Measurements from ENCODE around the gene SUSD1.

SUSD1 gene

GRCh38 chr9:112174222-112174964 lies 704 bp downstream of the SUSD1 start:
- TF ChIP-seq CTCF (IDR thresholded peaks at IDR 0.05; ENCODE audit: borderline replicate concordance, insufficient read depth, low read depth, low read length) = no peak
- H3K4me3 ChIP-seq (ENCODE audit: low read depth, low read length) = peak overlapping the region; percentile 57

- TF ChIP-seq CTCF (IDR thresholded peaks at IDR 0.05; ENCODE audit: borderline replicate concordance, insufficient read depth, low read depth, low read length) = no peak
- H3K4me3 ChIP-seq (ENCODE audit: low read depth, low read length) = no peak overlapping the region
Observed at GRCh38 chr9:112173489-112174221, 1.4 kb downstream of the SUSD1 start.

- no peak for TF ChIP-seq CTCF (IDR thresholded peaks at IDR 0.05; ENCODE audit: borderline replicate concordance, insufficient read depth, low read depth, low read length)
- H3K4me3 ChIP-seq (ENCODE audit: low read depth, low read length) = no peak overlapping the region
Observed at GRCh38 chr9:112170968-112171367, 4.1 kb downstream of the SUSD1 start.

GRCh38 chr9:112170235-112170634 lies 4.9 kb downstream of the SUSD1 start:
- H3K4me3 ChIP-seq (ENCODE audit: low read depth, low read length) = no peak overlapping the region
- no peak for TF ChIP-seq CTCF (IDR thresholded peaks at IDR 0.05; ENCODE audit: borderline replicate concordance, insufficient read depth, low read depth, low read length)

GRCh38 chr9:112169368-112169767 lies 5.7 kb downstream of the SUSD1 start:
- TF ChIP-seq CTCF (IDR thresholded peaks at IDR 0.05; ENCODE audit: borderline replicate concordance, insufficient read depth, low read depth, low read length) = no peak
- no peak overlapping the region for H3K4me3 ChIP-seq (ENCODE audit: low read depth, low read length)

GRCh38 chr9:112168197-112168596 lies 6.9 kb downstream of the SUSD1 start:
- TF ChIP-seq CTCF (IDR thresholded peaks at IDR 0.05; ENCODE audit: borderline replicate concordance, insufficient read depth, low read depth, low read length) = no peak
- no peak overlapping the region for H3K4me3 ChIP-seq (ENCODE audit: low read depth, low read length)
